HG02642 (cell line): Measurements from ENCODE around the gene PFKL.
"Not testable (repeated sequence)": the region's sequence is repeated elsewhere in the genome, so short reads cannot be mapped to it uniquely, and the experiment has no call there.

Experiments
- ATAC-seq: cut with Tn5 transposase; IDR thresholded peaks from one replicate; pipeline ENCODE4 v1.9.1; 2021; ENCODE audit warnings: mild to moderate bottlenecking; ENCODE audit not compliant: unreplicated experiment, poor library complexity

Gene PFKL

DNA sequence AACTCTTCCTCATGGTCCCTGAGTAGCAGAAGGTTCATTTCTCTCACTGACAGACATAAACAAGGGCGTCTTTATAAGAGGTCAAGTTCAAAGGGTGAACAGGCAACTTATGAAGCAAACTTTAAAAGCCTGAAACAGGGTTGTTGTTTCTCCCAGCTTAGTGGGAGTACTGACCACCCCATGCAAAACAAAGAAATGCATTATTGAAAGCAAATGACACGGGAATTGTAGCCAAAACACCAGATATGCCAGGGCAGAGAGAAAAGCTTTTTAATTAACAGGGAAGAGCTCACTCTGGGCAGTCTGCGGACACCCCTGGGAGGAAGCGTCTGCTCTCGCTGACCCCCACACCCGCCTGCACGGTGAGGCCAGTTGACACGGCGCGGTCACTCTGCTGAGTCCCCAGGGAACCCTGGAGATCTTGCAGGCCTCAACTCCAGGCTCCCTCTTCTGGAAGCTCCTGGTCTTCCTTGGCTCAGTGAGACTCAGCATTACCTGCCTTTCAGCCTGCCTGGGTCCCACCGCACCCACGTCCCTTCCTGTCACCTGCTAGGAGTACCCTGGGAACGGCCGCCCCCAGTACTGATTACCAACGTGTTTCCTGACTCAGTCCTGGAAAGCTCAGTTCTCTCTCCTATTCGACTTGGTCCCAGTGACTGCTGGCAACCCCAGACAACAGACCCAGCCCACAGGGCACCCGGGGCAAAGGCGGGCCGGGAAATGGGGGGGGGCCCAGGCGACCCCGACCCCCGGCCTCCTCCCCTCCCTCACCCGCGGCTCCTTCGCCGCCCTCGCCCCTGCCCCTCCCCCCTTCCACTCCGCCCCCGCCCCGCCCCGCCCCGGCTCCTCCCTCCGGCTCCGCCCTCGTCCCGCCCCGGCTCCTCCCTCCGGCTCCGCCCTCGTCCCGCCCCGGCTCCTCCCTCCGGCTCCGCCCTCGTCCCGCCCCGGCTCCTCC is 38.4 kb downstream of the PFKL start:
- no peak for ATAC-seq

DNA sequence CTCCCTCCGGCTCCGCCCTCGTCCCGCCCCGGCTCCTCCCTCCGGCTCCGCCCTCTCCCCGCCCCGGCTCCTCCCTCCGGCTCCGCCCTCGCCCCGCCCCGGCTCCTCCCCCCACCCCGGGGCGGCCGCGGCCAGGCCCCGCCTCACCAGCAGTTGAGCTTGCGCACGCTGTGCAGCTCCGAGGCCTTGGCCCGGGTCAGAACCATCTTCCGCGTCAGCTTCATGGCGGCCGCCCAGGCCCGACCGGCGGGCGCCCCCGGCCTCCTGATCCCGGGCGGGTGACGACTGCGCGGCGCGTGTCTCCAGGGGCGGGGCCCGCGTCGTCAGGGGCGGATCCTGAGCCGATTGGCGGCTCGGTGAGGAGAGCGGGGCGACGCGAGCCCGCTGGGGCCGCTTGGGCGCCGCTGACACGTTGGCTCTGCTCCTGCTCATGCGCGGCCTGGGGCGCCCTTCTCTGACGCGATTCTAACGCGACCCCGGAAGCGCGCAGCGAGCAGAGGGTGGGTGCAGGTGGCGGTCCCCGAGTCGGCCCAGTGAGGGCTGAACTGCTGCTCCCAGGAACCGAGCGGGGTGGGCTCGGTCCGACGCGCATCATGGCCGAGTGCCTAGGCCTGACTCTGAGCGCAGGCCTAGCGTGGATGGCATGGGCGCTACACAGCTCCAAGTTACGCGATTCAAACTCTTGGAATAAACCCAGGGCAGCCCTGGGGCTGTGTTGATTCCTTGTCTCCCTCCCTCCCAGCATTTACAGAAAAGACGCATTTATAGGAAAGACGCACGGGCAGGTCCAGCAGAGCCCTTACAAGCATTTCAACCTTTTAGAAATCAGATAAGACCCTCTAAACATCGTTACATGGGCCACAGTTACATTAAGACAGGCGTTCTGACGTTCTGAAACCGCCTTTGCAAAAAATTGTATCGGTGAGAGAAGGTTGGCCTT is 39.4 kb downstream of the PFKL start, which contains the start of gene CFAP410:
TSS of gene CFAP410 (minus strand) at position 420 of the 940 bp plus-strand sequence. CDS start at position 224, 196 bp downstream.
- peak; percentile 89 for ATAC-seq

DNA sequence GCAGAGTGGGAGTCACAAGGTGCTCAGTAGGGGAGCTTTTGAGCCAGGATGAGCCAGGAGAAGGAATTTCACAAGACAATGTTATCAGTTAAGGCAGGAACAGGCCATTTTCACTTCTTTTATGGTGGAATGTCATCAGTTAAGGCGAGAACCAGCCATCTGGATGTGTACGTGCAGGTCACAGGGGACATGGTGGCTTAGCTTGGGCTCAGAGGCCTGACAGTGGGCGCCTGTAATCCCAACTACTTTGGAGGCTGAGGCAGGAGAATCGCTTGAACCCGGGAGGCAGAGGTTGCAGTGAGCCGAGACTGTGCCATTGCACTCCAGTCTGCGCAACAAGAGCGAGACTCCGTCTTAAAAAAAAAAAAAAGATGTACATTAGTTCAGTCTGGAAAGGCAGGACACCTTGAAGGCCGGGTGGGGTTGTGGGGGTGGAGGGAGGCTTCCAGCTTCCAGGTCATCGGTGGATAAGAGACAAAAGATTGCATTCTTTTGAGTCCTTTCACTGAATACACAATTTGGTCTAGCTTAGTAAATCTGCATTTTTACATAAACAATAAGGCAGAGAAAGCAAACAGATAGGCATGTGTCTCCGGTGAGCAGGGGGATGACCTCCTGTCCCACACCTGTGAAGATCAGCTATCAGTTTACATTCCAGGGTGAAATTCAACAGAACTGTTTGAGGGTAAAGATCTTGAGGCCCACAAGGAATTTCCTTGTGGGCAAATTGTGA is 42.0 kb downstream of the PFKL start:
- not testable (repeated sequence) for ATAC-seq

DNA sequence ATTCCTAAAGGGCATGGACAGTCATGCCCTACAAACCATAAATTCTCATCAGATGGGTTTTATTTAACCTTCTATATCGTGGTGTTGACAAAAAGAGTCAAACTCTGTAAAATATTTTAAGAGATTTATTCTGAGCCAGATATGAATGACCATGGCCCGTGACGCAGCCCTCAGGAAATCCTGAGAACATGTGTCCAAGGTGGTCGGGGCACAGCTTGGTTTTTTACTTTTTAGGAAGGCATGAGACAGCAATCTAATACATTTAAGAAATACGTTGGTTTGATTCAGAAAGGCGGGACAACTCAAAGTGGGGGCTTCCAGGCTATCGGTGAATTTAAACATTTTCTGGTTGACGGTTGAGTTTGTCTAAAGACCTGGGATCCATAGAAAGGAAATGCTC is 43.1 kb downstream of the PFKL start:
- ATAC-seq, result not testable (repeated sequence)

DNA sequence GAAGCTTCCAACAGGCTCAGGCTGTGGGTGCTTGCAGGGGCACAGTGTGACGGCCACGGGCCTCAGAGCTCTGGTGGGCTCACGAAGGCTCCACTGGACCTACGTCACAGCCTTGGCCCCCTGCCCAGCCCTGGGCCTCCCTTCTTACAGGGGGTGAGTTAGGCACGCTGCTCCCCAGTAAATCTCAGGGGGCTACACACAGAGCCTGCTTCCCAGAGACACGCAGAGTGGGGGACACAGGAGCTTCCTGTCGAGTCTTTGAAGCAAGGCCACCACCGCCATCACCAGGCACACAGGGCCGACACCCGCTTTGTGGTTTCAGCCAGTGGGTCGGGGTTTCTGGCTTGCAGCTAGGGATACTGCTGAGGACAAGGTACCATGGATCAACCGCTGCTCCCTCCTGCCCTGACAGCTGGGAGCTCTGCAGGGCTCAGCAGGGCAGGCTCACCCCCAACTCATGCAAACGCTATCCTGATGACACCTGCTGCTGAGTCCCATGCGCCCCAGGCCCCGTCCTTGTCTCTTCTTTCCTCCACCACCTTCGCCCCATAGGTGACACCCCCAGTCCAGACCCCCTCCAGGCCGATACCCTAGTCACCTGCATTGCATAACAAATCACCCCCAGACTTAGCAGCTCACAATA is 44.8 kb downstream of the PFKL start:
- no peak for ATAC-seq

DNA sequence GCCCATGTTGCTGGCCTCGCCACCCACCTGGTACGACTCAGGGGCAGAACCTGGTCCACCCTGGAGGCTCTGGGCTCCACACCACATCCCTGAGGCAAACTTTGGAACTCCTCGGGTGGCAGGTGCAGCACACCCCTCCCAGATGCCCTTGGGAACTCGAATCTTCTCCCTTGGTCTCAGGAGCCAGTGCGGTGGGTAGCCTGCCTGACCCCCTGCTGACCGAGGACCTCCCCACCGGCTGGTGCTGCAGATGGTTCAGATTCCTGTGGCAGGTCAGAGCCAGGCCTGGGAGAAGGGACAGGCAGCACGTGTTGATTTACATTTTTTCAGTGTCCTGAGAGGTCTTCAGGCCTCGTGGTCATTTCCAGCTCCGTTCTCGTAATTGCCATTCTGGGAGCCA is 45.6 kb downstream of the PFKL start:
- no peak for ATAC-seq

DNA sequence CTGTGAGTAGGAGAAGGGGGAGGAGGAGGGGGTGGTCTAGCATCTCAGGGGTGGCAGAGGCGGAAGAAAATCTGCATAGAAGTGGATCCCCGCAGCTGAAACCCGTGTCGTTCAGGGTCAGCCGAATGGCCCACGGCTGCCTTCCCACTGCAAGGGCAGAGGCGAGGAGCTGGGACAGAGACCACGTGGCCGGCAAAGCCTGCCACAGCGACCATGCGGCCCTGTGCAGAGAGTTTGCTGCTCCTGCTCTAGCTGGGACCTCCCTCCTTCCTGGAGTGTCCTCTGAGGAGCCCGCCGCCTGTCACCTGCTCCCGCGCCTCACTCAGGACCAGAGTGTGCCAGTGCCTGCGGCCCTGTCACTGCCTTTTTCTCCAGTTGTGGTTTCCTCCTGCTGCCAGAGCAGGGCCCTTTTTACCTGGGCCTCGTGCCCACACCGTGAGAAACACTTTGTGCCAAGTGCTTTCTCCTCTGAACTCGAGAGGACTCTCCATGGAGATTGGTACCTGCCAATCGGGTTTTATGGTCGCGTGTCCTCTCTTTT is 48.1 kb downstream of the PFKL start:
- ATAC-seq, result no peak

DNA sequence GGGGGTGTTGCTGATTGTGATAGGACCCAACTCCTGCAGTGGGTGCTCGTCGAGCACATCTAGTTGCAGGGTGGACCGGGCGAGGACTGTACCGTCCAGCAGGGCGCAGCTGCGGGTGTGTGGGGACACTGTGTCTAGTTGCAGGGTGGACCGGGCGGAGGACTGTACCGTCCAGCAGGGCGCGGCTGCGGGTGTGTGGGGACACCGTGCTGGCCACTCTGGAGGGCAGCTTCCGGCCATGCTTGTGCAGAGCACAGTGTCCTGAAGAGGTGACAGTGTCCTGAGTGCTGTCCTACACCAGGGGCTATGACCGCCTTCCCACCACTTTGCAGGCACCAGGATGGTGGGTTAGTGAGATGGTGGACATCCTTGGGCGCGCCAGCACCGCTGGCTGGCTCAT is 49.0 kb downstream of the PFKL start:
- ATAC-seq, result no peak

DNA sequence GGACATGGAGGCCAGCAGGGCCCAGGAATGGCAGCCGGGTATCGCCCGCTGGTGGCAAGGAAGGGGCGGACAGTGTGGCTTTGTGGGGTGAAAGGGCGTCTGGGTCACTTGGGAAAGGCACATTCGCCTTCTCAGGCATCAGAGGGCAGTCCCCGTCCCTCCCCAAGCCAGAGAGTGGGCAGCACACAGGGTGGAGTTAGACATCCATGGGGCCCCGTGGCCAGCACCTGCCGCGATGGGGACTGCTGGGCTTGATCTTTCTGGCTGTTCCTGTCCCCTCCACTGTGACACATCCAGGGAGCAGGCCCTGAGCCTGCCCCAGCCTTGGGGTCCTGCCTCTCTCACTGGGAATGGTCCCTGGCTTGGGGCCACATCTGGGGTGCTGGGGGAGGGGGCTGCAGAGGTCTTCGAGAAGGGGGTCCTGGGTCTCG is 49.6 kb downstream of the PFKL start:
- no peak for ATAC-seq

DNA sequence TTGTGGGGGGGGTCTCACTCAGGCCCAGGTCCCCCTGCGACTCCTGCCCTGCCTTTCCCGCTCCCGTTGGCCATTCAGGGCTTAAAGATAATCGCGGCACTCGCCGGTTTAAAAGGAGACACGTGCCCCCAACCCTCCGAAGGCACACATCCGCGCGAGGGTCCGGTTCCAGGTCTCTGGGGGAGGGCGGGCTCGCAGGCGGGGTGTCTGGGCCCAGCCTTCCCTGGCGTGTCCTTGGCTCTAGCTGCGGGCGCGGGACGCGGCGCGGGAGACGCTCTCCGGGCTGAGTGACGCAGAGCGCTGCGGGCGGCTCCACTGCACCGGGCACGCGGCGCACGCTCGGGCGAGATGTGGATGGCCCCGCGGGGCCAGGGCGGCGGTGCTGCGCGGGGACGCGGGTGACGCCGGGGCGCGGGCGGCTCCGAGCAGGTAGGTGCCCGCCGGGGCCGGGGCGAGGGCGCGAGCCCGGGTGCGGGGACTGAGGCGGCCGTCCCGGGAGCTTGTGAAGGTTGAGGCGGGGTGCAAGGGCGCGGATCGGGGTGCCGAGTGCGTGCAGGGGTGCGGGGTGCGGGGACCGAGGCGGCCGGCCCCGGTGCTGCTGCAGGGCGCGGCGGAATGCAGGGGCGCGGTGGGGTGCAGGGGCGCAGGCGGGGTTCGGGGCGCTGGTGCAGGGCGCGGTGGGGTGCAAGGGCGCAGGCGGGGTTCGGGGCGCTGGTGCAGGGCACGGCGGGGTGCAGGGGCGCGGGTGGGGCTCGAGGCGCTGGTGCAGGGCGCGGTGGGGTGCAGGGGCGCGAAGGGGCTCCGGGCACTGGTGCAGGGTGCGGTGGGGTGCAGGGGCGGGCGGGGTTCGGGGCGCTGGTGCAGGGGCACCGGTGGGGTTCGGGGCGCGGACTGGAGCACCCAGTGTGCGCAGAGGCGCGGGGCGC is 50.3 kb downstream of the PFKL start:
- ATAC-seq, result no peak

DNA sequence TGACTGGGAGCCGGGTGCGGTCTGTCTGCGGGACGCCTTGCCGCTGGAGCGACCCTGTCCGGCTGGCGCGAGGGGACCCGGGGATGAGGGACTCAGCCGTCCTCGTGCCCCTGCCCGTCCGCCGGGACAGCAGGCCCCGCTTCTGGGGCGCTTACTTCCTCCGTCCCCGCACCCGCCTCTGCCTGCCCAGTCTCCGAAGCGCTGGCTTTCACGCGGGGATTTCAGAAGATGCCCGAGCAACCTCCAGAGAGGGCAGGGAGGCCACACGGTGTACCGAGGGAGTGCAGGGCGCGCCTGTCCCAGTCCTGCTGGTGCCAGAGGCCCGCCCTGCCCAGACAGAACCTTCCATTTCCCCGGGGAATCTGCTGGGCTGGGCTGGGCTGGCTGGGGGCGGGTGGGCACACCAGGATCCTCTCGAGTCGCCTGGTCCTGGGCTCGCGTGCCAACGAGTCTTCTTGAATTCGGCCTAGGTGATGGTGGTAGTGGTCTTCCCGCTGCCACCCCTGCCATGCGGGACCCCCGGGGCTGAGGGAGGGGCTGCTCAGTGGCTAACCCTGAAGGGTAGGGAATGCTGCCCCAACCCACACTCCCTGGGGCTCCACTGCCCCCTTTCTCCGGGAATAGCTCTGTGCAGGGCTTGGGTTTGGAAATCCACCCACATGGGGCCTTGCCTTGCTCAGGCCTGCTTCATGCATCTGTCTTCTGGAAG is 51.1 kb downstream of the PFKL start:
- ATAC-seq, result no peak

DNA sequence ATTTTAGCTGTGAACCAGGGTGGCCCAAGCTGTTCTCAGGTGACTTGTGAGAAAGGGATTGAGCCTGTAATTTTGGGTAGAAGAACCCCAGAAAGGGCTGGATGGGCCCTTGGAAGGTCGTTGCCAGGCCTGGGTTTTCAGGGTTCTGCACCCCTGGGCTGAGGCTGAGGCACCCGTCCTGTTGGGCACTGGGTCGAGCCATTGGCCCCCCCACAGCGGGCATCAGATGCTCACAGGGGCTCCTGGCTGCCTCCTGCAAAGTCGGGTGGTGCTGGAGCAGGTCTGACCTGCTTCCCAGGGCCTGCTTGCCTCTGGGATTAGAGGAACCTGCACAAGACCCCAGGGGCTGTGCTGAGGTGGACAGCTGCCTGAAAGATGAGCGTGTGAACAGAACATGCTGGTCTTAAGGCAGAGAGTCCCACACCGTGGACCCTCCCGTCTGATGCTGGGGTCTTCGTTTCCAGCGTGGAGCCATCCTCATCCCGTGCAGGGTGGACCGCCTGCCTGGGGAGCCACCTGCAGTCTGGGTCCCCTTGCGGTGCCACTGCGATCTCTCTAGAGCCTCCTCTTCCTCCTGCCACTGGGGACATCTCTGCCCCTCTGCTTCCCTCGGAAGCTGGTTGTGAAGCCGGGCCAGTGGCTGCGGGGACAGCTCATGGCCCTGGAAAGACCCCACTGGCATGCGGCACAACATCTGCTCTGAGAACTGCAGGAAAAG is 51.8 kb downstream of the PFKL start:
- no peak for ATAC-seq

DNA sequence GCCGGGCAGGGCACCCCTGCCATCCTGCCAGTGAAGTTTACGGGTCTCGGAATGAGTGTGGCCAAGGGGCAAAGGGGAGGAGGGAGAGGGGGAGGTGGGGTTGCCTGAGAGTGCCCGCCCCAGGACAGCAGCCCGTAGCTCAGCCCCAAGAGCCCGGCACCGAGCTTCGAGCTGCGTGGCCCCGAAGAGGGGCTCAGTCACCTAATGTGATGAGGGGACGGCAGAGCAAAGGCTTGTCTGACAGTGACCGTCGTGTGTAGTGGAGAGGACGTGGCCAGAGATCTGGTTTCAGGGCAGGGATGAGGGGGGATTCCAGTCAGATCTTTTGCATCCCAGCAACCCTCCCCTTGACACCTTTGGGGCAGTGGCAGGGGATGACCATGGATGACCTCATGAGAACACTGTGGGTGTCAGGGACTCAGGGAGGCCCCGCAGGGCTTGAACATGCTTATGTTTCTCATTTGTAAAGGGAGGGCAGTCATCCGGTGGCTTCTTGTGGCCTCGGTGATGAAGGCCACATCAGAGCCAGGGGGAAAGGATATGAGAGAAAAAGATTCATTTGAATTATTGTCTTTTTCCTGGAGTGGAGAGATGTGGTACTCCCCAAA is 52.5 kb downstream of the PFKL start:
- ATAC-seq, result no peak

DNA sequence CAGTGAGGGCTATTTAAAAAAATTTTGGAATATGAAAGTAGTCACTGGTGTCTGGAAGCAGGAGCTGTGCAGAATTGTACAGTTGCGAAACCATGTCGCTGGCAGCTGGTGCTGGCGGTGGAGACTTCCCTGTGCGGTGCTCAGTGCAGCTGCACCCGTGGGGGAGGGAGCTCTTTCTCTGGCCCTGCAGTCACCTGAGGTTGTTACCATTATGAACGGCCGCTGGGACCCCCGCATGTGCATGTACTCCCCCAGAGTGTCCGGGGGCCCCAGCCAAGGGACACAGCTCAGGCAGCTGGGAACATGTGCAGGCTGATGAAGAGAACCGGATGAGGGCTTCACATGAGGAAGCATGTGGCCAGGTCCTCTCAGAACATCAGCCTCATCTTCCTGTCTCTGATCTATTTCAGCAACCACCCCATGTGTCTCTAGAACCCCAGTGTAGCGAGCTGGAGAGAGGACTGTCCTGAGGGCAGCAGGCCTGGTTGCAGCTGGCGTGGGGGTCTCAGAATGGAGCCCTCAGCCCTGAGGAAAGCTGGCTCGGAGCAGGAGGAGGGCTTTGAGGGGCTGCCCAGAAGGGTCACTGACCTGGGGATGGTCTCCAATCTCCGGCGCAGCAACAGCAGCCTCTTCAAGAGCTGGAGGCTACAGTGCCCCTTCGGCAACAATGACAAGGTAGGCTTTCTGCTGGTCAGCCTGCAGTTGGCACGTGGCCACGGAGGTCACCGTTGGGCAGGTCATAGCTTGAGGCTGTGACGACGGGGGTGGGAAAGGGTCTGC is 53.5 kb downstream of the PFKL start, which contains the start of gene TRPM2:
TSS of gene TRPM2 (plus strand) at position 431 of the 780 bp plus-strand sequence. CDS start at position 511, 80 bp downstream.
- ATAC-seq, result no peak

DNA sequence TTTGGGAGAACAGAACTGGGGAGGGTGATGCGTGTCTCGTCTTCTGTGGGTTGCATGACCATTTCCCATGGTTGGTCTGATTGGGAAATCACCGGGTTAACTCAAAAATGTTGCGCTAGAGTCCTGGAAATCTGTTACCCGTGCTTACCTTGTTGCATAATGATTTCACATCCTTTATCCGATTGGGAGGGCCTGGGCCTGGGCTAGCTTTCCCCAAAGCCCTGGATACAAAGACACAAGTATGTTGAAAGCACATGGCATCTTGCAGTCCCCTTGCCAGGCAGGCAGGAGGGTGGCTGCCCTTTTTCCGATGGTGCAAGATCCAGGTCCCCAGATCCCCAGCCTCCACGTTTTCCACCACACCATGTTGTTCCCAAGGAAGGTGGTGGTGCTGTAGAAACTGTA is 54.1 kb downstream of the PFKL start:
- ATAC-seq, result no peak
